ENCODE results near the gene EGF.

Gene EGF

DNA sequence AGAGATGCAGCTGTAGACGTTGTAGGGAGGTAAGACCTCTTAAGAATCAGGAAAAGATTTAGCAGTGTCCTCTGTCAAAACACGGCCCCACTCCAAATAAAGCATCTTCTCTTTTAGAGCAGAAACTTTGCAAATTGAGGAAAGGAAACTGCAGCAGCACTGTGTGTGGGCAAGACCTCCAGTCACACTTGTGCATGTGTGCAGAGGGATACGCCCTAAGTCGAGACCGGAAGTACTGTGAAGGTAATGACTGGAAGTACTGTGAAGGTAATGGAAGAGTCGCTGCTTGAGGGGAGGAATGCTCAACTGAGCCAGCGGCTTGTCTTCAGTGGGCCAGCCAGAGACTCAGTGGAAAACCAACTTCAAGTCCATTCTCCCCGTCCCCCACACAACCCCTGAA, 46.5 kb downstream of the EGF start:
- DNase-seq (ENCODE audit: low spot score): no peak

DNA sequence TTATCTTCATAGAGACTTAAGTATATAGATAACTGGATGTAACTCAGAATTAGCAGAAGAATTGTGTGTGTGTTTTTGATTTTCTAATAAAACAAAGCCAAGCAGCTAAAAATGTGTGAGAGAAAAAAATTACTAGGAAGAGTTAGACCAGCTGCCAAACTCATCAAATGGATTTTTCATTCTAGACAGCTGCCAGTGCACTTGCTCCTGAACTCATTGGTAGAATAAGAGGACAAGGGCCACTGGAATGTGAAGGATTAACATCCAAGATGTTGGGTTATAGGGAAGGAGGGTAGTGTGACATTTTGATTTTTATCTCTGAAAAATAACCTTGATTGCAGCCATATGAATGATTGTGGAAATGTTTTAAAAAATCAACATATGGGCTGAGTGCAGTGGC, 49.7 kb downstream of the EGF start:
- DNase-seq (ENCODE audit: low spot score): no peak

DNA sequence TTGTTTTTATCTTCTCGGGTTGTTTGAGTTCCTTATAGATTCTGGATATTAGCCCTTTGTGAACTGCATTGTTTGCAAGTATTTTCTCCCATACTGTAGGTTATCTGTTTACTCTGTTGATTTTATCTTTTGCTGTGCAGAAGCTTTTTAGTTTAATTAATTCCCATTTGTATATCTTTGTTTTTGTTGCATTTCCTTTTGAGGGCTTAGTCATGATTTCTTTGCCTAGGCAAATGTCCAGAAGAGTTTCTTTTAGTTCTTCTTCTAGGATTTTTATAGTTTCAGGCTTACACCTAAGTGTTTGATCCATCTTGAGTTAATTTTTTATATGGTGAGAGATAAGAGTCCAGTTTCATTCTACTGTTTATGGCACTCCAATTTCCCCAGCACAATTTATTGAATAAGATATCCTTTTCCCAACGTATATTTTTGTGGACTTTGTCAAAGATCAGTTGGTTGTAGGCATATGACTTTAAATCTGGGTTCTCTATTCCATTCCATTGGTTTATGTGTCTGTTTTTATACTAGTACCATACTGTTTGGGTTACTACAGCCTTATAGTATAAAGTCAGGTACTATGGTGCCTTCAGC, 54.3 kb downstream of the EGF start:
- DNase-seq (ENCODE audit: low spot score): no peak

DNA sequence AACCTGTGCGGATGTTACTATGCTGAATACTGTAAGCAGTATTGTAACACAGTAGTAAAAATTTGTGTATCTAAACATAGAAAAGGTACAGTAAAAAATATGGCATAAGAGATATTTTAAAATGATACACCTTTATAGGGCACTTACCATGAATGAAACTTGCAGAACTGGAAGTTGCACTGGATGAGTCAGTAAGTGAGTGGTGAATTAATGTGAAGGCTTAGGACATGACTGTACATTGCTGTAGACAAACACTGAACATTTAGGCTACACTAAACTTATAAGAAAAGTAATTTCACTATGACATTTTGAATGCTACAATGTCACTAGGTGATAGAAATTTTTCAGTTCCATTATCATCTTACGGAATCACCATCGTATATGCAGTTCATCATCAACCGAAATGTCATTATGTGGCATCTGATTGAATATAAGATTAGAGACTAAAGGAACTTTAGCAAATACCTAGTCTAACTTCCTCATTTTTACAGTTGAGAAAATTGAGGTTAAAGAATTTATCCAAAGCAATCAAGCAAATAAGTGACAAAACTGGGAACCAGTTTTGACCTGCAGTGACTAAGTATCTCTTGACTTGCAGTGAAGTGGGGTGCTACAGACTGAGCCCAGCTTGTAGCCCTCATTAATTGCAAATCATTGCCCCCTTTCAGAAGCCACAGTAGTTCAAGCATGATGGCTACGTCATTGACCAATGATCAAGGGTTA, 55.3 kb downstream of the EGF start:
- DNase-seq (ENCODE audit: low spot score): no peak

DNA sequence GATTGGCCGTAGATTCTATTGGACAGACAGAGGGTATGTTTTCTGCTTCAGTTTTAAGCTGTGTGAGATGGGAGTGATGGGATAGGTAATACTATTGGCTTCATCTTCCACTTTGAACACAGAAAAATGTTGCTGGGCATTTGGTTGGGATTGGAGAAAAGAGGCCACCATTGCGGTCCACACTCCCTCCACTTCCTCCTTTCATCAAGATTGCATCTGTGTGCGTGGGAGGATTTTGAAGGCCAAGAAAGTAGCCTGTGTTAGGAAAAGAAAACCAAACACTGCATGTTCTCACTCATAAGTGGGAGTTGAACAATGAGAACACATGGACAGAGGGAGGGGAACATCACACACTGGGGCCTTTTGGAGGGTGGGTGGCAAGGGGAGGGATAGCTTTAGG, 56.4 kb downstream of the EGF start:
- no peak for DNase-seq (ENCODE audit: low spot score)

DNA sequence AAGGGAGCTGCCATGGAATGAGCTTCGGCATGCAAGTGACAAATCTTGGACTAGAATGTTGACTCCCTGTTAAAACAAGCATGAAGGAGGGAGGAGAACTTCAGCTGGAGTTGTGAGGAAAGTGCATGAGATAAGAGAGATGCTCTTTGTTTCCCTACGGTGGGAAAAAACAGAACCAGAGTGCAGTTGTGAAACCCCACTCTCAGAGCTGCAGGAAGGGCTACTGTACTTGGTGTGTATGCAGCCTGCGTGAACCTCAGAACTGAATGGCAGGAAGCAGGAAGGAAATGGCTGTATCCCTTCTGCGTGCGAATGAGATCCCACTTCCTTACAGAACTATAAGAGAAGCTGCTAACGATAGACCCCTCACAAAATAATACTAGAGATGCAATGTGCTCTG, 57.2 kb downstream of the EGF start:
- no peak for DNase-seq (ENCODE audit: low spot score)

DNA sequence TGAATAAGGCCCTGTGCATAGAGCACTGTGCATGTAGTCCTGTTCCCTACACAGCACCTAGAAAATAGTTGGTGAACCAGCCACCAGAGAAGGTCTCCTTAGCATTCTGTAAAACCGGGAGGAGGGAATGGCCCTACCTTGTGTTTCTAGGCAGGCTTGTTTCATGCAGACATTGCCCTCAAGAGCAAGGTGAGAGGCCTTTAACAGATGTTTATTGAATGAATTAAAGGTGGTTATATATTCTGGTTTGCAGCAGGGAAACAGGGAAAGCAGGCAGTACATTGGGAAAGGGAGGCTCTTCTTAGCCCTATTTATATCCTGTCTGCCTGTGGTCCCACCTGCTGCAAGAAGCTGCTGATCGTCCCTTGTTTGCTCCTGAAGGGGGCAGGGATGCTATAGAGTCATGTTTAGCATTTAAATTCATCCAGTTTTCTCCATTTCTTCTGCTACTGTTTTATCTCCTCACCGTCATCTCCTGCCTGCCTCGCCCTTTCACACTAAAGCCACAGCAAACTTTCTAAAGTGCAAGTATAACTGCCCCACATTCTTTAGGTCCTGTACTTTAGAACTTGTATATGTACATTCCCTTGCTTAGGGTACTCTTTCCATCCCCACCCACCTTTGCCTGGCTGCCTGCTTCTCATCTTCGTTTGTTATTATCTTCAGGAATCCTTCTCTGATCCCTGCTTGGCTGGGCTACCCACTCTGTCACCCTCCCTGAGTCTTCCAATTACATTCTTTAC, 60.3 kb downstream of the EGF start:
- no peak for DNase-seq (ENCODE audit: low spot score)

DNA sequence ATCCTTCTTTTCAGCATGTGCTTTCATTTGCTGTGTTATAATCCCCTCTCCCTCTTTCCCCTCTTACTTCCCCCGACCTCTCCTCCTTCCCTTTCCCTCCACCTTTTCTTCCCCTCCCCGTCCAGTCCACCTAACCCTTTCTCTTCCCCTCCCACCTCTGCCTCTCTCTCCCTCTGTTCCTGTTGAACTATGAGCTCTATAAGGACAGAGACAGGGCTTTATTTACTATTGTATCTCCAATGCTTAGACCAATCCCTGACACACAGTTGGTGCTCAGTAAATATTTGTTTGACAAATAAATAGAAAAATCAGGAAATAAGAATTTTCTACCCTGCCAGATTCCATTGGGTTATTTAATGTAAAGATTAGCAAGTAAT, 60.8 kb downstream of the EGF start:
- no peak for DNase-seq (ENCODE audit: low spot score)

DNA sequence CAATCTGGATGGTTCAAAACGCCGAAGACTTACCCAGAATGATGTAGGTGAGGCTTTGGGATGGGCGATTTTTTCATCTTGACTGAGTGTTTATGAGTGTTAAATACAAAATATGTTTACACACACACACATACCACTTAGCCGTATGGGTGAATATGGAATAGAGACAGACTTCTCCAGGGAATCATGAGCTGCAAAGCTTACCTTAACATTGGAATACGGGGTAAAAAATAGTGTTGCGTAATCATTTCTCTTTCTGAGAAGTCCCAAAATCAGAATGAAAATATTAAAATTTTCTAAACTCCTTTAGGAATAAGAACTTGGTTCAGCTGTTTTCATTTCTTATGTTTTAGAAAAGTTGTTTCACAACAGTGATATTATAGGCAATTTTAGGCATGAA, 63.5 kb downstream of the EGF start:
- DNase-seq (ENCODE audit: low spot score): no peak

DNA sequence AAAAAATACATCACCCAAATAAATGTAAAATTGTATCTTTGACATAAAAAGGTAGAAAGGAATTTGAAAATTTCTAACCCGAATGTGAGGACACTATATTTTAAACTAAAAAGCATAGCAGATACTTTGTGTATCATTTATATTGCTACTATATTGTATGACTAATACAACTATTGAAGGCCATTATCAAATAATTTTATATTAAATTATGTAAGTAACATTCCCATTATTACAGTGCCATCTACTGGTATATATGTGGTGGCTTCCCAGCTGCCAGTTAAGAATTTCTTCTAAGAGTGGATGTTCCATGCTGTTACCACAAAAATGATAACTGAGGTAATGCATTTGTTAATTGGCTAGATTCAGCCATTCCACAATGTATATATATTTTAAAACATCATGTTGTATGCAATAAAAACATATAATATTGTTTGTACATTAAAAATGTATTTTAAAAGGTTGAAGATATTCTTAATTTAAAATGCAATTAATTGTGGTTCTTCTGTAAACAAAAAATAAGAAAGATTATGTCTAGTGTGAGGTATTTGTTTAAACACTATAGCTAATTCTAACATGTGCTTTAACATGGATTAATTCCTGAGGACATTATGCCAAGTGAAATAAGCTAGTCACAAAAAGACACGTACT, 65.3 kb downstream of the EGF start:
- no peak for DNase-seq (ENCODE audit: low spot score)

DNA sequence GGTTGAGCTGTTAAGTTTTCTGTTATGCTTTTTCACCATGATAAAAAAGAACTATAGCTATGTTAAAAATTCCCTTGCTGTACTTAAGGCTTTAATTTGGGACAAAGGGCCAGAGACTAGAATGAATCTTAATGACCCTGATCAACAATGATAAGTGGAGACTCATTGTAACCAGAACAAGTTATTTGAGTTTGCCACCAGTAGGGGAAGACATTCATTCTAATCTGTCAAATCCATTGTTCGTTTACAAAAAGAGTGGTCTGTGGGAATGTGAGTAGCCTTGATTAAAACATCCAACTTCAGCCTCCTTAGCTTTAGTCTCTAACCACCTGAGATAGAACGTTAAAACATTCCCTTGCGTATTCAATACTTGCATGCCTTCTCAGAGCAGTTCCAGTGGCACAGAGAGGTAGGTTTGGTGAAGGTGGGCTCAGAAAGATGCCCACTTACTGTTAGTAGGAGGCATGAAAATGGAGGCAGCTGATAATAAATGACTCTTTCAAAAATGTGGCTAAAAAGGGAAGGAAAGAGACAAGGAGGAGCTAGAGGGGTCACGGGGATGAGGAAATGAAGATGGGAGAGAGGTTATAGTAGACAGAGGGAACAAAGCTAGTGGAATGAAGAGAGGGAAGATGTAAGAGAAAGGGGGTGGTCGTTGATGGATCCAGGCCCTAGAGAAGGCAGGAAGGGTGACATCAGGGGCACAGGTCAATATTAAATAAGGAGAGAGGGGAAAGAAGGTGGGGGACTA, 66.2 kb downstream of the EGF start:
- no peak for DNase-seq (ENCODE audit: low spot score)

DNA sequence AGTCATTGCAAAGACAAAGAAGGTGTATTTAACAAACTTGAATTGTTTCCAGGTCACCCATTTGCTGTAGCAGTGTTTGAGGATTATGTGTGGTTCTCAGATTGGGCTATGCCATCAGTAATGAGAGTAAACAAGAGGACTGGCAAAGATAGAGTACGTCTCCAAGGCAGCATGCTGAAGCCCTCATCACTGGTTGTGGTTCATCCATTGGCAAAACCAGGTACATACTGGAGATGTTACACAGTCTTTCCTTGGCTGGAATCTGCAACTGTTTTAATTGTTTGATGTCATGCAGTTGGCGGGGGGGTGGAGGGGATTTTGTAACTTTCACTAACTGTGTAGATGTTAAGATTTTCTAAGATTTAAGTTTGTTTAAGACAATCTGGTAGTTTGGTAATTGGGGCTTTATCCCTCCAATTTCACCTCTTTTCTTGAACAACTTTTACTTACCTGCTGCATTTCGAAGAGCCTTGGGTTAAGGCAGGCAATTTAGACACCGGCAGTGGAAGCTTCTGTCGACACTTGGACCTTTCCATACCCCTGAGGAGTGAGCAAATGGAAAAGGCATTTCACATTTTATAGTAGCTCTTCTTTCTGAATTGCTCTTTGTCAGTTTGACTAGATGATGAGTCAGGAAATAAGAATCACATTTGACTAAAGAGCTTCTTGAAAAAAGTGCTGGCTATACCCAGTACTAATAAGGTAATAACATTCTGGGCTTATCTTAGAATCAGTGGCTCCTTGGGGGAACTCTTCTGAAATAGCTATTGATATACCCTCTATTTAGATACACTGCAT, 67.4 kb downstream of the EGF start:
- no peak for DNase-seq (ENCODE audit: low spot score)

DNA sequence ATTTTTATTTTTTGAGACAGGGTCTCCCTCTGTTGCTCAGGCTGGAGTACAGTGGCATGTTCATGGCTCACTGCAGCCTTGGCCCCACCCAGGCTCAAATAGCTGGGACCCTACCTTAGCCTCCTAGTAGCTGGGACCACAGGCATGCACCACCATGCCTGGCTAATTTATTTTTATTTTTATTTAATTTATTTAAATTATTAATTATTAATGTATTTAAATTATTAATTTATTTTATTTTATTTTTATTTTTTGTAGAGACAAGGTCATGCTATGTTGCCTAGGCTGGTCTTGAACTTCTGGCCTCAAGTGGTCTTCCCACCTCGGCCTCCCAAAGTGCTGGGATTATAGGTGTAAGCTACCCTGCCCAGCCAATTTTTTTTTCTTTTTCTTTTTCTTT, 69.3 kb downstream of the EGF start:
- no peak for DNase-seq (ENCODE audit: low spot score)

DNA sequence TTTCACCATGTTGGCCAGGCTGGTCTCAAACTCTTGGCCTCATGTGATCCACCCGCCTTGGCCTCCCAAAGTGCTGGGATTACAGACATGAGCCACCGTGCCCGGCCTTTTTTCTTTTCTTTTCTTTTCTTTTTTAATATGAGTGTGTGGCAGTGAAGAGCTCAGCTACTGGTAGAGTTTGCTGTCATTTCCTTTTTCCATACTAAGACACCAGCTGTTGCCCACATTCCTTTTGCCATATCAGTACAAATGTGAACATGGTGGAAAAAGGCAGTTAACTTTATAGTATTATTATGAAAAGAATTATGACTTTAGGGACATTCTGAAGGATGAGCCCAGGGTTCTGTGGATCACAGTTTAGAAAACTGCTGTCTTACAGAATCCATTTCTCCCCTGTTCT, 69.8 kb downstream of the EGF start:
- no peak for DNase-seq (ENCODE audit: low spot score)

DNA sequence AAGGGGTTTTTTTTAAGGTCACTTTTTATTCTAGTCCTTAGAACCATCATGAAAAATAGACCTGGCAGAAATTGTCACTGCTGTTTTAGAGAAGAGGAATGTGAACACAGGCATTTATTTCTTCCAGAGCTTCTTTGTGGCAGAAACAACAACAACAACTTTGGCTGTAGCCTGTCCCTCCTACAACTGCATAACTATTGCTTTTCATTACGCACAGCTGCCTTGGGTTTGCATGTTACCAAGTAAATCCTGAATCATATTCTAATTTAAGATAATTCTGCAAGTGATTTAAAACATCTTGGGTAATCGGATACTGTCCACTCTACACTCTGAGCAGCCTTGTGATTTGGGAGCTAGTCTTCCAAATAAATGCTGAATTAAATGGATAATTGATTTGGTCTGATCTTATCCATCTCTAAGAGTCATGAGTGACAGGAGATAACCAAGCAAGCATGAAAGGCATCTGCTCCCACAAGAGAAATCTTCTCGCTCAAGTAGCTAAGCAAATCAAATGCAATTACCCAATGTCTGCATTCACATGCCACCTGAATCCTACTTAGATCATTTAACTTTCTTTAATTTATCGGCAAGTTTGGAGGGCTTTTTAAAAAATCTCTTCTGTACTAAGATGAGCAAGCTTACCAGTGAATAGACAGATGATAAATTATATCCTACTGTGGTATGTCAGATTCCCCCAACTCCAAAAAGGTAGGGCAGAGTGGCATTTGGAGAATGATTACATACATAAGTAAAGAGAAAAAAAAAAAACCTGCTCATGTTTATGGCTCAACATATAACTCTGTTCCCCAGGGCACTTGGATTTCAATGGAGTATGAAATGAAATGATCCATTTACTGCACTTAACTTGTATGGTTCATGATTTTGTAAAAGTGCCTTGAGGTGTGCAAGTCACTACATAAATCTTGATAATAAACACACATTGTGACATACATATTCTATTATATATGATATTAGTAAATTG, 73.6 kb downstream of the EGF start:
- DNase-seq (ENCODE audit: low spot score): no peak

DNA sequence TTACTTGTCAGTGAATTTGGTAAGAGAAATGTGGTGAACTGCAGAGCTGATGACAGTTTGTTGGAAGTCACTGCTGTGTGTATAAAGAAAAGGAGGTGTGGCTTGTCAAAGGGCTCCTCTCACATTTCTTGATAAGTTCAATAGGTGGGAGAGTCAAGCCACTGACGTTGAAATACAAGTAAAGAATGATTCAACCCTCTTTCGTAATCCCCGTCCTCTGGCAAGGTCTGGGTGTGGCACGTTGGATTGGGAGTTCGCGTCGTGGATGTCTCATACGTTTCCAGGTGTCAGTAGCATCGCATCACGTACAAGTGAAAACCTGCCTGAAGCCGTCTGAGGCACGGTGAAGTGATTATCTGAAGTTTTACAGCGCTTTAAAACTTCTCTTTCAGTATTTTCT, 76.4 kb downstream of the EGF start:
- DNase-seq (ENCODE audit: low spot score): no peak

DNA sequence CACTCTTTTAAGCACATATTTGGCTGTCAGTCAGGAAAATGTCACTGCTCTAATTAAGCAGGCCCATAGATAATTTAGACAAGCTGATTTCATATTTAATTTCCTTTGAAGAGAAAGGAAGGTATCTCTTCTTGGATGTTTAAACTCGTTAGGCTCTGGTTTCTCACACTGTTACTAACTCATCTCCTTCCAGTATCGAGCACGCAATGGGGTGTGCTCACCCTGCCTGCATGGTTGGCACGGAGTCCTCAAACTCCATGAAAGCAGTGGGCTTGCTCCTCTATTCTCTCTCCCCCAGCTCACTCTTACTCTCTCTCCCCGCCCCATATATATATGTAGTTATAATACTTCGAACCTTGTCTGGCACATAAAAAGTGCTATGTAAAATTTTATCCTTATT, 76.9 kb downstream of the EGF start:
- no peak for DNase-seq (ENCODE audit: low spot score)

DNA sequence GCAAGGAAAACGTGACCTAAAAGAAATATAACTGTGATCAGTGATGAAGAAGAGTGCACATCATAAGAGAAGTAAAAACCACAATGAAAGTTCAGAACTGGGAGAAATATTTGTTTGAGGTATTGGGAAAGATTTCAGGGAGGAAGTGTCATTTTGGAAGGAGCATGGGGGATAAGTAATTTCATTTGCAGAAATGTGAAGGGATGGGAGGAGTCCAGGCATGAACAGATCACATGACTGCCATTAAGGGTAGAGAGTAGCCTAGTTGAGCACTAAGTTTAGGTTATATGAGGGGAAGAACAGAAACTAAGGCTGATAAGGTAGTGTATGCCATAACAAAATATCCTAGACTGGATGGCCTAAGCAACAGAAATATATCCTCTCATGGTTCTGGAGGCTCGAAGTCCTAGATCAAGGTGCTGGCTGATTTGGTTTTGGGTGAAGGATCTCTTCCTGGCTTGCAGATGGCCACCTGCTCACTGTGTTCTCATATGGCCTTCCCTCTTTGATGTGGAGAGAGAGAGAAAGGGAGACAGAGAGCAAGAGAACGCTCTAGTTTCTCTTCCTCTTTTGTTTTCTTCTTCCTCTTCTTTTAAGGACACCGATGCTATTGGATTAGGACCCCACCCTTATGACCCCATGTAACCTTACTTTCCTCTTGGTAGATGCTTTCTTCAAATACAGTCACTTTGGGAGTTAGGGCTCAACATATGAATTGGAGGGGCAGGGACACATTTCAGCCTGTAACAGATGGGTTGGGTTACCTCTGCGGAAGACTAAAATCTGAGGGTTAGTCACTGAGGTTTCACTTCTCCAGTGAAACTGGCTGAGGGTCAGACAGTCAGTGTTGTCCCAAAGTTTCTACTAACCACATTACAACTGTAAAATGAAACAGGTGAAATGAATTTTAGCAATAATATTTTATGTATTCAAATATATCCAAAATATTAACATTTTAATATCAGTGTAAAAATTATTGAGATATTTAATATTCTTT, 77.9 kb downstream of the EGF start:
- DNase-seq (ENCODE audit: low spot score): no peak

DNA sequence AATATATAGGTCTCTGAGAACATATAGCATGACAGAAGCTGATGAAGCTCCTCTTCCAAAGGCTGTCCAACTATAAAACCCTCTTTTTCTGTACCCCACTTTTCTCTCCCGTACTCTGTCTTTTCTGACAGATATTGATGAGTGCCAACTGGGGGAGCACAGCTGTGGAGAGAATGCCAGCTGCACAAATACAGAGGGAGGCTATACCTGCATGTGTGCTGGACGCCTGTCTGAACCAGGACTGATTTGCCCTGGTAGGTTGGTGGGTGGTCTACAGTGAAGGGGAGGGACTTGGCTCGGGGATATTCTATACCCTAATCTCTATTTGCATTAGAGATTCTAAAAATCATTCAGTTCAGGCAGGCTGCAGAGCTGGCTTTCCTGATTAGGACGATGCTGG, 80.4 kb downstream of the EGF start:
- DNase-seq (ENCODE audit: low spot score): no peak

Data from HuH-7 (cell line).